NCI-H1048 (cell line): ENCODE results near the gene ITPKB.
"Not testable (repeated sequence)": the region's sequence is repeated elsewhere in the genome, so short reads cannot be mapped to it uniquely, and the experiment has no call there.

Experiments
- DNase-seq: peaks from one replicate; lab custom pipeline; 2025; lab: John Stamatoyannopoulos, UW

The ITPKB gene

DNA sequence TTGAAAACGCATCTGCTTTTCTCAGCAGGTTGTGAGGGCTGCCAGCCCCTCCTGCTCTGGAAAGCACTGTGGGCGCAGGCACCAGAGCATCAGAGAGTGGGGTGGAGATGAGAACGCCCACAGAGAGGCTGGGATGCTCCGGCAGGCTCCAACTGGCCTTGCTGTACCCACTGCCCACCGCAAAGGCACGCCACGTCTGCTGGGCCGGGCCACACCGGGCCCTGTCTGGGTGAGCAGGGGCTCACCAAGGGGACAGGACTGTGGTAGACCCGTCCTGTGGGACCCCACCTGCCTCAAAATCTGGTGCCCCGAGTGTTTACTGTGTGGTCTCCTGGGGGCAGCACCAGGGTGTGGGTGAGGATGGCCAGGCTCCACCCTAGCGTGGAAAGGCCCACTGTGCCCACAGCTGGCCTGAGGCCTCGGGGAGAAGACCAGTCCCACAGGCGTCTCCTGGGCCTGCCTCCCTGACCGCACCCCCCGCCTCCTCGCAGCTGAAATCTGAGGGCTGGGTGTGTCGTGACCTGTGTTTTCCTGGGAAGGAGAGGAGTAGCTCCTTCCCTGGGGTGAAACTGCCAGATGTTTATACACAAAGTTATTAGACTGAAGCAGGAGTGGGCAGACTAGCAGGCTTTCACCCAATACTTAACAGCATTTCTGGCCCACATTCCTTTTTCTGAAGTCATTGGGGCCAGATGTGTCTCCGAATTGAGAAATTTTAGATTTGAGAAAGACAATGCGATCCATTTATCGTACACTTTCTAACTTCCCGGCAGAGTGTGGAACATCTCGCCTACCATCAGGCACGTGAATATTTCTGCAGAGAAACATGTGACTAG is 136.7 kb downstream of the ITPKB start:
- no peak for DNase-seq

DNA sequence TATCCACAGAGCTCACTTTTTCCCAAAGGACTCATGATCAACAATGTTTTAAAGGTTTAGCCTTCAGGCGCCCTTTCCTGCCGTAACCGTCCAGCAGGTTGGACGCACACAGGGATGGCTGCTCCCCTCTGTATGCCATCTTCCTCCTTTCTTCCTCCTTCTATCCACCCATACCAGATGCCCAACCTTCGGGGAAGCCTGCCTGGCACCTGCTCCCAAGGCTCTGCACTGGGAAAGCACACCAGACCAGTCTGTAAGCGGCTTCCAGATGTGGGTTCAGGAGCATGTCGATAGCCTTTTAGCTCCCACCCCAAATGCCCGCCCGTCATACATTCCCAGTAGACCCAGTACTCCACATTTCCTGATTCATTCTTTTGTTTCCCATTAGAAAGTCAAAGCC is 137.6 kb downstream of the ITPKB start:
- DNase-seq = no peak

DNA sequence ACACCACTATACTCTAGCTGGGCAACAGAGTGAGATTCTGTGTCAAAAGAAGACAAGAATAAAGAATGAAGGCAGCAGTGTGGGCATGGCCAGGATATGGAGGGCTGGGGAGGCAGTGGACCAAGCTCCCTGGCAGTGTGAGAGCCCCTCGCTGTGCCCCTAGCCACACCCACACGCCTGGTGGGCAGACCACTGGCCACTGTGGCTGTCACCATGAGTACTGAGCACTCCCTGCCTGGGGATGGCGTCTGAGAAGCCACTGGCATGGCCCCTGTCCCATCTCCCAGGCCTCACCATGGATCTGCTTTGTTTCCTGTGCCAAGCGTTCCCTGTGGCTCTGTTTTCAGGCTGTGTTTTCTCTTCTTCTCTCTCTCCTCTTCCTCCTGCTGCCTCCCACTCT is 138.8 kb downstream of the ITPKB start:
- DNase-seq = no peak

DNA sequence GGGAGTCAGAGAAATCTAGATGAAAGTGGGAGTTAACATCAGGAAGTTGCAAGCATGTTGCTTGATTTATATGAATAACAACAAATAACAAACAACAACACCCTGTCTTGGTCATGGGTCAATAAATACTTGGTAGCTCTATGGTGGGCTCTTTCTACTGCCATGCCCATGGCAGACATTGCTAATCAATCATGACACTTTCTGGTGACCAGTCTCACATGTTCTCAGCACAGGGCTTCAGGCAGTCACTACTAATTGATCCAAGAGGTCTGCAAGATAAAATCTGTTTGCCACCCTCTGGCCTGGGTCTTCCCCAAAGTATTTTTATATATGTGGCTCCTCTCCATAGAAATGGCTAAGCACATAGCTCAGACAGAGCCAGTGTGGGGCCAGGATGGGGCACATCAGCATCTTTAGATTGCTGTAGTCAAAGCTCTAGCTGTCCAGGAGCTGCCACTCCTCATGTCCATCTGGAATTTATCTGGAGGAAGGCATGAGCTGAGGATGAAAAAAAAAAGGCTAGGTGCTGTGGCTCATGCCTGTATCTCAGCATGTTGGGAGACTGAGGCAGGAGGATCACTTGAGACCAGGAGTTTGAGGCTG is 139.3 kb downstream of the ITPKB start:
- DNase-seq = no peak

DNA sequence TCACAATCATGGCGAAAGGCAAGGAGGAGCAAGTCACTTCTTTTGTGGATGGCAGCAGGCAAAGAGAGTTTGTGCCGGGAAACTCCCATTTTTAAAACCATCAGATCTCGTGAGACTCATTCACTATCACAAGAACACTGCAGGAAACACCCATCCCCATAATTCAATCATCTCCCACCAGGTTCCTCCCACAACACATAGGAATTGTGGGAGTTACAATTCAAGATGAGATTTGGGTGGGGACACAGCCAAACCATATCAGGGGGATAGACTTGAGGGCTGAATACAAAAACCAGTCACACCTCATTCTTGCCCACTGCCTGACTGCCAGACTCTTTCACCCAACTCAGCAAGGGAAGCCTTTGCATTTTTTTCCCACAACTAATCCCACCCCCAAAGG is 140.1 kb downstream of the ITPKB start:
- DNase-seq = not testable (repeated sequence)

DNA sequence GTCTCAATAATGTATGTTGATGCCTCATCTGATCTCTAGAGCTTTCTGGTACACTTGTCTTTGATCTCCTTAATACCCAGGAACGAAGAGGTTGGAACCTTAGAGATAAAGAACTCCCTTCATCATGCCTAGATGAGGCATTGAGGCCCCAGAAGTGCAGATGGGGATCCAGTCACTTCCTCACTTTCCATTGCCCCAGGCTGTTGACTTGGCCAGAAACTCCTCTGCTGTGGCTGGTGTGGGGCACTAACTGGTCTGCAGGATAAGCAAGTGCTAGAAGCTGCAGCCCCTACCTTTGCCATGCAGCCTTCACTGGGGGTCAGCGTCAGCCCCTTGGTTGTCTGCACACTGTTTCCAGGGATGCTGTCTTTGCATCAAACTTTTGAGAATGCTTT is 140.6 kb downstream of the ITPKB start:
- DNase-seq = no peak

DNA sequence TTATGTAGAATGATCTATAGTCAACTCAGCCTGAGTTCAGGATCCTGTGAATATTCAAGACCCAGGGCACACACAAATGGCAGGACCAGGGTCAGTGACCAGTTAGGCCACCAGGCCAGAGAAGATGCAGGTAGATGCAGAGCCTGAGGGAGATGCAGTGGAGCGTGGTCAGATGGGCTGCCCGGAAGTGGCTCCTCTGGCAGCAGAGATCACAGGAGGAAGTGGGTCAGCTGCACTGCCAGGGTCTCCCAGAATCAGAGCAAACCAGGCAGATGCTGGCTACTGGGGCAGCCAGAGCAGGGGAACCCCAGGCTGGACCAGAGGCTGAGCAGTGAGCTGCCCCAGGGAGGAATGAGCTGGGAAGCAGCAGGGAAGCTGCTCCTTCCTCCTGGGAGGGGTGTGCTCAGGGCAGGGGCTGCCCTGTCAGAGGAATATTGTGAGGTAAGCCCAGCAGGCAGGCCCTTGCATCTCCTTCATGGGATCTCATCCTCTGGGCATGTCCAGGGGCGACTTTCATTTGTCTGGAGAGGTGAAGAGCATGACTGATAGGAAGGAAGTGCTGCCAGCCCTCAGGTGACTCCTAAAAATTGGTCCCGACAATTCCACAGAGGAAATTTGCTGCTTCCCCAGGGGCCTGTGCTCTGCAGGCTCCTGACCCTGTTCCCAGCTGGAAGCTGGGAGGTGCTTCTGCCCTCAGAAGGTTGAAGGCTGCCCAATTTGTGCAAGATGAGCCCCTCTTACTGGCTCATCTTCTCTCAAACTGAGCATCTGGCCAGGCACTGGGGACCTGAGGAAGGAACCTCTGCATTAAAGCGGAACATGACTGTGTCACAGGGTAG is 141.2 kb downstream of the ITPKB start:
- no peak for DNase-seq

DNA sequence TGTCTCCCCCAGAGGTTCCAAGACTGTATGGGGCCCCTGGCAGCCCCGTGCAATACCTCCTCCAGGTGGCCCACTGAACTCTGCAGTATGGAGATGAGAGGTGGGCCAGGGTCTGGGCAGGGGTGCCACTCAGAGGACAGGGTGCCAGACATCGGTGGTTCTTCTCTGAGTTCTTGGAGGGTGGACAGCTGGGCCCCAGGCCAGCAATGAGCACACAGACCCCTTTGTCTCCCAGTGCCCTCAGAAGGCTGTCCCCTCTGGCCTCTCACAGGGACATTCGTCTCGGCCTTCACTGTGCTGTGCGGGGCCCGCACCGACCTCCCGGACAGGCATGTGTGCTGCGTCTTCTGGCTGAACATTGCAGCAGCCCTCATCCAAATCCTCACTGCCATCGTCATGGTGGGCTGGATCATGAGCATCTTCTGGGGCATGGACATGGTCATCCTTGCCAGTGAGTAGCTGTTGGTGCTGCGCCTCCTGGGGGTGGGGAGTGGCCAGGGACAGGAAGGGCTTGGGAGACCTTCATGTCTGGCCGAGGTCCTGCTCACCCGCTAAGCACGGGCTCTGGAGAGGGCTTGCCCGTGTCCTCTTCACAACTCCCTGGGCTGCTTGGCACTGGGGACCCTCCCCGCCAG is 142.4 kb downstream of the ITPKB start:
- DNase-seq = no peak

DNA sequence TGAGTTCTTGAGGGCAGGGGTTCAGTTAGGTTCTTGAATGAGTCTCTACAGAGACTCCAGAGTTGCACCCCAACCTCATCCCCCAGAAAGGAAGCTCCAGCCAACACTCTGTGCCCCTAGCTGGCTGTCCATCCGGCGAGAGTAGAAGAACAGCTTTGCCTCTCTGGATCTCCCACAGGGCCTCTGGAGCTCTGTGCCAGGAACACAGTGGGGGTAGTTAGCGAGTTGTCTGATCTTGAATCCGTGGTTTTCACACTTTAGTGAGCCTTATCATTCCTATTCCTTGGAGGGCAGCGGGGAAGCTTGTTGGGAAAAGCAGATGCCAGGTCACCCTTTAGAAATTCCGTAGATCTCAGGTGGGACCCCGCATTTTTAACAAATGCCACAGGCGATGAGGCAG is 145.5 kb downstream of the ITPKB start:
- no peak for DNase-seq

DNA sequence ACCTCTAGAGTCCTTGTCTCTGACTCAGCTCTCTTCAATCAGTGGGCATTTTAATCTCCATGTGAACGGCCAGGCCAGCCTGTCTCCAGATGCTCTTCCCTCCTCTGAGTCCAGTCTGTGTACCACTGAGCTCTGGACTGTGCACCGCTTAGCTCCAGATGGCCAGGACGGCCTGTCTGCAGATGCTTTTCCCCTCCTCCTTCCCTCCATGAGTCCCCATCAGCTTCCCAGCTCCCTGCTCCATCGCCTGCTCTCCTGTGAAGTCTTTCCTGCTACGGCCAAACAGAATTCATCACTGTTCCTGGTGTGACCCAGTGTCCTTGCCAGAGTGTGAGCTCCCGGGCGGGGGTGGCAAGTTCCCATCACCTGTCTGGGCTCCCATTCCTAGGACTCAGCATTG is 148.5 kb downstream of the ITPKB start:
- DNase-seq = no peak

DNA sequence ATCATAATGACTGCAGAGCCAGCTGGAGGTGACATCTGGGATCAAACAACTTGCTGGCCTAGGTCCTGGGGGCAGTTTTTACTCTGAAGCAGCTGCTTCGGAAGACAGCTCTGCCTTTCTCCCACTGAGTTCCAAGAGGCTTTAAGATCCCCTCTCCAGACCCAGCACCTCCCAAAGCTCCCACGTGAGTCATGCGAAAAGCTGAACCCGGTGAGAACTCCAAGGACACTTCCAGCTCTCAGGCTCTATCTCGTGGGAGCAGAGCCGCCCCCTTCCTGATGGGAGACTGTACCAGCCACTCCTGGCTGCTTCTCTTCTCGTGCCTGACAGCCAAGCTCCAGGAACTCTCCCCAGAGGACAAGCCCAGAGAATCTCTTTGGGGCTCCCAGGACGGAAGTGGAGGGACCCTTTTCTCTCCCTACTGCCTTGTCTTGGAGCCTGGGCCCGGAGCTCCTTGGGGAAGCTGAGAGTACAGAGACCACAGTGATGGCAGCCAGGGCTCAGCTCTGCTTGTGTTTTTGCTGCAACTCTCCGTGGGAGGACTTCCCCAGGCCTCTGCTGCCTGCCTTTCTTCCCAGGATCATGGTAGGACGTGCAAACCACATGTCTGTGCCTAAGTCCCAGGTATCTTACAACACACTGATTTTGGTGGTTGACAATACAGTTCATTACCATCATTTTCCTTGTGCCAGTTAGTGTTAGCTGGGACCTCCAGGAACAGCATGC is 149.9 kb downstream of the ITPKB start:
- no peak for DNase-seq

DNA sequence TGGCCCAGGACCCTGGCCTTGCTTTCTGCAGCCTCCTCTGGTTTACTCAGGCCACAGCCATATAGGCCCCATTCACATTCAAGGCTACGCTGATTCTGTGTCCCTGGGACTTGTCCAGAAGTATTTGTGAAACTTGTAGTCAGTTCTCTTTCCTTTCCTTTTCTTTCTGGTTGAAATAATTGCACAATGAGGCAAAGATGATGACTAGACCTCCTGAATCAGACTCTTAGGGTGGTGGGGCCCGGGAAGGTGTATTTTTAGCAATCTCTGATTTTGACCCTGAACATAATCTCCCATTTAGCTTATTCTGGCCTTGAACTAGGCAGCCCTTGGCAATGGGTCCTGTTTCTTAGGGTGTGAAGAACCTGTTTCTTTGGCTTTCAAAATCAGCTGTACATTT is 150.6 kb downstream of the ITPKB start:
- no peak for DNase-seq

DNA sequence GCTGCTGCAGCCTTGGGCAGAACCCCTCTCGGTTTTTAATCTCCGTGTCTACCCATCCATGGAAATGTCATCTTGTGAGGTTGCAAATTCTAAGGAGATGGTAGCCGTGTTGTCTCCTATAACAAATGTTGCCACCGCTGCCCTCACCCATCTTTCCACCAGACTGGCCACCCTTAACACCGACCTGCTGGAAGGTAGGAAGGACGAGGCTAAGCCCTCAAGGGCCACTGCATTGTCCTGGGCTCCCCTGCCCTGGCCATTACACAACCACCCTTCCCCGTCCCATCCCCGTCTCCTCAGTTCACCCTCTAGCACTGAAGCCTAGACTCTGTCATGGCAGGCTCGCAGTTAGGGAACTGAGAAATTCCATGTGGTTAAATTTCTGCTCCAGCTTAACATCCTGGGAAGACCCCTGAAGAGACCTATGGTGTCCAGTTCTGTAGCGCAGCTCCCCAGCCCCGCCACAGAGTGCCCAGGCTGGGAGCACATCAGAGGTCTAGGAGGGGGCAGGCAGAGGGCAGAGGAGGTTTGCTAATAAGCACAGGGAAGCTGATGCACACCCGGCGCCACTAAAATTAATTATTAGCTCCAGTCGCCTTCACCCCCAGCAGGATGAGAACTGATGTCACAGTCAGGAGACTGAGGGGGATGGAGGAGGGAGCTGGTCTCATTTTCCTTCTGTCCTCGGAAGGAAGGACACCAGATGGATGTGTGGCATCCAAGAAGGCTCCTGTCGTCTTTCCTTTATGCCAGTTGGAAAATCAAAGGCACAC is 152.2 kb downstream of the ITPKB start:
- DNase-seq = no peak

DNA sequence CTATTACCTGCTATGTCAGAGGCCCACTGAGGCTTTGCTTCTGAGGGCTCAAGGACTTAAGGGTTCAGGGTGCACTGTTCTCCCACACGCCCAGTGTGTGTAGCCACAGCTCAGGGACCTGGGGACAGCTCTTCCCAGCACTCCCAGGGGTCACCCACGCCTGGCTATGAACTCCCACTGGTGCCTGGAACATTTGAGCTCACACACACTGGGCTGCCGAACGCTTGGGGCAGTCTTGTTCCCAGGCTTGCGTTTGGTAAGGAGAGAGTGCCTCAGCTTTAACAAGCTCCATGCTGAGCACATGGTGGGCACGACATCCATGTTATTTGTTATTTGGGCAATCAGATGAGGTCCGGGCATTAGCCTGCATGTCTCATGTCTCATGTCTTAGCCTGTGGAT is 153.0 kb downstream of the ITPKB start:
- no peak for DNase-seq

DNA sequence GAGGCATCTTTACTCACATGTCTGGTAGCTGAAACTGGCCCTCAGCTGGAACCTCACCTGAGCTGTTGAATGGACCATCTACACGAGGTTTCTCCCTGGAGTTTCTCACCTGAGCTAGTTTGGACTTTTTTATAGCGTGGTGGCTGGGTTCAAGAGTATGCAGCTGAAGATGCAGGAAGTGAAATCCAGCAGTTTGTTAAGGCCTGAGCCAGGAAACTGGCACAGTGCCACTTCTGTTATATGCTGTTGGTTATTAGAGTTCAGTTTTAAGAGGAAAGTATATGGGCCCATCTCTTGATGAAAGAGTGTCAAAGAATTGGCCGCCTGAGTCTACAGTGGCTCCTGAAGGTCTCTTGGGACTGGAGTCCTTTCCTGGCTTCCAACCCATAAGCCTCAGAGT is 154.9 kb downstream of the ITPKB start:
- DNase-seq = no peak

DNA sequence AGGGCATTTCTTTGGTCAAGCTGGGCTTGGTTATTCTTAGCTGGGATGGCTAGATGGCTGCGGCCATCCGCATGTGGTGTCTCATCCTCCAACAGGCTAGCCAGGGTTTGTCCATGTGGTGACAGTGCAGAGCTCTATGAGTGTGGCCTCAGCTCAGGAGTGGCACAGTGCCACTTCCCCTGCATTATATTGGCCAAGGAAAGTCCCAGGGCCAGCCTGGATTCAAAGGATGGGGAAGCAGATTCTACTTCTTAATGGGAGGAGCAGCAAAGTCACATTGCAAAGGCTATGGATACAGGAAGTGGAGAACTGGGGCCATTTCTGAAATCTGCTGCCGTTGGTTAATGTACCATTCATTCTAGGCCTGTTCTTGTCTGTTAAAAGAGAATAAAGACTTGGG is 156.1 kb downstream of the ITPKB start:
- DNase-seq = no peak
